Esophagus squamous epithelium (tissue), 5 donors: ENCODE measurements around the gene MCM3. TPM values are rescaled to one million over a fixed set of nuclear protein-coding genes. Genes with fewer than 3 reads are reported as not detected.

Source experiments
- DNase-seq: peaks from one replicate; lab custom pipeline; 2025; lab: John Stamatoyannopoulos, UW
- H3K27ac ChIP-seq, 4 donors: fragments of 200-600 bp; sonication (generic); one replicate each; pipeline ENCODE4 v1.5.1; 2016 to 2019; ENCODE audit warnings: mild to moderate bottlenecking in 1 of 4
- H3K27me3 ChIP-seq, 4 donors: fragments of 200-600 bp; sonication (generic); 1 replicate in 3 of 4; 2 replicates in 1 of 4; pipeline versions ENCODE4 v1.5.1 to v1.6.0; 2017 to 2021; ENCODE audit warnings: antibody characterized with exemption in 1 of 4
- H3K36me3 ChIP-seq, 3 donors: fragments of 200-600 bp; sonication (generic); one replicate each; pipeline ENCODE4 v1.5.1; 2016 to 2019
- H3K4me1 ChIP-seq, 3 donors: fragments of 200-600 bp; sonication (generic); one replicate each; pipeline ENCODE4 v1.5.1; 2017 to 2019
- H3K4me3 ChIP-seq, 4 donors: fragments of 200-600 bp; sonication (generic); 1 replicate in 3 of 4; 2 replicates in 1 of 4; pipeline ENCODE4 v1.5.1; 2016 to 2019; ENCODE audit warnings: mild to moderate bottlenecking in 2 of 4, moderate library complexity in 1 of 4
- H3K9me3 ChIP-seq, 3 donors: fragments of 200-600 bp; sonication (generic); one replicate each; pipeline ENCODE4 v1.5.1; 2016 to 2019
- POLR2A ChIP-seq, 4 donors: fragments of 450-650 bp; IDR thresholded peaks; one replicate each; pipeline ENCODE4 v1.6.1; 2017; ENCODE audit warnings: antibody characterized with exemption in 4 of 4, mild to moderate bottlenecking in 4 of 4, moderate library complexity in 3 of 4
- WGBS, 2 donors: methylation state at CpG; one replicate each; pipeline ENCODE4 v1.1.5; 2018; 5-methylcytosine and 5-hydroxymethylcytosine counted together
- intact Hi-C: fragments of 100-400 bp; cut with DNase I; formaldehyde crosslinking; loops from one replicate; pipeline ENCODE4 v1.15.0; 2022
- total RNA-seq, 4 donors: library from RNA; depleted of rRNA; stranded (reverse); fragments of >200 nt; gene quantifications; one replicate each; pipeline ENCODE4 v1.1.0, GENCODE V29; 2016
- TF ChIP-seq, protein P1 (sequence below), 6 experiments: fragments of 450-650 bp in 4 of 6; fragments of 200-600 bp in 2 of 6; sonication (generic) in 2 of 6; IDR thresholded peaks; one replicate each; pipeline ENCODE4 v1.5.1; 2016 to 2019; ENCODE audit warnings: antibody characterized with exemption in 6 of 6, mild to moderate bottlenecking in 4 of 6, moderate library complexity in 4 of 6
- donor health status: DM: yes; HTN: yes; CAD: no.

Gene MCM3
- total RNA-seq, 4 donors from 2014 or later, result 37.5 to 70.3 (median 47.7) TPM

DNA sequence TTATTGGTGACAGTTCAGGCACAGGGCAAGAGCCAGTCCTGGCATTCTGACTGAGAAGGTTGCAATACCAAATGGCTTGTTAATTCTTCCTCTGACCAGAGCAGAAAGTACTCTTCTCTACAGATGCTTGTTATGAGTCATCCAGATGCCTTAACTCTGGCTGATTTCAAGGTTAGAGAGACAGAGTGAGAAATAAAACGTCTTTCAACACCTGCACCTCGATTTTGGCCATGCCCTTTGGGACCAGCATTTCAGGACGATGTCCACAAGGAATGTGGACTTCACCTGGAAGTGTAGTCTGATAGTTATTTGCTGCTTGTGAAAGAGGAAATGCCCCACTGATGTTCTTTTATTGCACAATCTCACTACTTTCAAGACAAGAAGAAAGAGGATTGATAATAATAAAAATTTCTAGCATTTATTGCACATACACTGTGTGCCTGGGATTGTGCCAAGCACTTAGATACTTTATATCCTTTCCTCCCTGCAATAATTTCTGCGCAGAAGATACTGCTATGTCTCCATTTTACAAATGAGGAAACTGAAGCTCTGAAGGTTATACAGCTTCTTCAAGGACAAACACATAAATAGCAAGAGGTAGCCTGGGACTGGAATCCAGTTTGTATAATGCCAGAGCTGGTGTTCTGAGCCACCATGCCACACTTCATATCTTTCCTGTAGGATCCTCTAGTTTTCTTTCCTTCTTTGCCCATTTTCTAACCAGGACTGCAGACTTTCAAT lies 33.5 kb upstream of the MCM3 start:
- WGBS, 2 donors, result 43 to 55% methylated on average over 4 of the region's 4 CpGs
- H3K27ac ChIP-seq, result no peak overlapping the region

DNA sequence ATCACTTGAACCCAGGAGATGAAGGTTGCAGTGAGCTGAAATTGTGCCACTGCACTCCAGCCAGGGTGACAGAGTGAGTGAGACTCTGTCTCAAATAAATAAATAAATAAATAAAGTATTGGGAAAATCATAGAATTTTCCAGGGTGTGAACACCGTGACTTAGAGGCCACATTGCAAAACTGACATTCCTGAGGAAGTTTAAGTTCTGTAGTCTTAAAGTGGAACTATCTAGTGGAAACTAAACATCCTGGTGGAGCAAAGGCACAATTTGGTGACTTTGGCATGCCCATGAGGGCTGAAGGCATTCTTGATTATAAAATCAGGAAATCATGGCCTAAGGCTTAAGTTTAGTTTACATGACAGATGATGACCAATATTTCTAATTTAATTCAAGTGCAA lies 32.7 kb upstream of the MCM3 start:
- H3K27ac ChIP-seq, result no peak overlapping the region
- no peaks in the 10 kb centered on the region for H3K36me3 ChIP-seq
- no peaks in the 10 kb centered on the region for H3K27me3 ChIP-seq
- peaks cover 0 to 18% (median 0%) of the 10 kb centered on the region in 3 donors for H3K4me1 ChIP-seq
- H3K4me3 ChIP-seq, result no peak overlapping the region
- no peak for DNase-seq
- 79 to 88% methylated on average over 1 of the region's 1 CpG for WGBS, 2 donors
- H3K9me3 ChIP-seq, result no peaks in the 10 kb centered on the region
- TF ChIP-seq, protein P1, sequence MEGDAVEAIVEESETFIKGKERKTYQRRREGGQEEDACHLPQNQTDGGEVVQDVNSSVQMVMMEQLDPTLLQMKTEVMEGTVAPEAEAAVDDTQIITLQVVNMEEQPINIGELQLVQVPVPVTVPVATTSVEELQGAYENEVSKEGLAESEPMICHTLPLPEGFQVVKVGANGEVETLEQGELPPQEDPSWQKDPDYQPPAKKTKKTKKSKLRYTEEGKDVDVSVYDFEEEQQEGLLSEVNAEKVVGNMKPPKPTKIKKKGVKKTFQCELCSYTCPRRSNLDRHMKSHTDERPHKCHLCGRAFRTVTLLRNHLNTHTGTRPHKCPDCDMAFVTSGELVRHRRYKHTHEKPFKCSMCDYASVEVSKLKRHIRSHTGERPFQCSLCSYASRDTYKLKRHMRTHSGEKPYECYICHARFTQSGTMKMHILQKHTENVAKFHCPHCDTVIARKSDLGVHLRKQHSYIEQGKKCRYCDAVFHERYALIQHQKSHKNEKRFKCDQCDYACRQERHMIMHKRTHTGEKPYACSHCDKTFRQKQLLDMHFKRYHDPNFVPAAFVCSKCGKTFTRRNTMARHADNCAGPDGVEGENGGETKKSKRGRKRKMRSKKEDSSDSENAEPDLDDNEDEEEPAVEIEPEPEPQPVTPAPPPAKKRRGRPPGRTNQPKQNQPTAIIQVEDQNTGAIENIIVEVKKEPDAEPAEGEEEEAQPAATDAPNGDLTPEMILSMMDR (IDR thresholded peaks at IDR 0.05), result no peak
- no peak for TF ChIP-seq POLR2A (IDR thresholded peaks at IDR 0.05)
- intact Hi-C loops, result no loop called here

More for the DNA sequence above, 33.5 kb upstream of the MCM3 start:
- no peak overlapping the region for H3K4me3 ChIP-seq
- no peak for DNase-seq
- intact Hi-C loops, result no loop called here
- TF ChIP-seq, protein P1 (IDR thresholded peaks at IDR 0.05), result no peak
- peaks cover 0 to 18% (median 0%) of the 10 kb centered on the region in 3 donors for H3K4me1 ChIP-seq
- H3K36me3 ChIP-seq, result no peaks in the 10 kb centered on the region
- no peaks in the 10 kb centered on the region for H3K27me3 ChIP-seq
- no peaks in the 10 kb centered on the region for H3K9me3 ChIP-seq

DNA sequence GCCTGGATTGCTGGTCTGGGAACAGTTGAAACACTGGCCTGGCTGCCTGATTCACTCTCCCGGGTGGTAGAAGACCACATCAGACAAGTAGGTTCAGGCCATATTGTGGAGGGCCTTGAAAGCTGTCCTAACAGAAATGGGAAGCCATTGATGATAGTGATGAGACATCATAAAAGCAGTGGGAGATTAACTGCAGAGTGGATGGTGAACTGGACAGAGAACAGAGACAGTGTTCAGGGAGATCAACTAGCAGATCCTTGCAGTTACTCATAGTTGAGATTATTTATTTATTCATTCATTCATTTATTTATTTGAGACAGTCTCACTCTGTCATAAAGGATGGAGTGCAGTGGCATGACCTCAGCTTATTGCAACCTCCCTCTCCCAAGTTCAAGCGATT lies 30.2 kb upstream of the MCM3 start:
- Histone ChIP-seq H3K4me1 (peaks cover 0 to 18% (median 0%) of the 10 kb centered on the region in 3 donors), H3K27me3 (no peaks in the 10 kb centered on the region), H3K36me3 (no peaks in the 10 kb centered on the region), H3K4me3 (no peak overlapping the region), H3K27ac (no peak overlapping the region), H3K9me3 (no peaks in the 10 kb centered on the region)
- no peak for TF ChIP-seq POLR2A (IDR thresholded peaks at IDR 0.05)
- TF ChIP-seq, protein P1 (IDR thresholded peaks at IDR 0.05), result no peak
- 82 to 93% methylated on average over 2 of the region's 2 CpGs for WGBS, 2 donors
- no peak for DNase-seq
- intact Hi-C loops, result no loop called here

DNA sequence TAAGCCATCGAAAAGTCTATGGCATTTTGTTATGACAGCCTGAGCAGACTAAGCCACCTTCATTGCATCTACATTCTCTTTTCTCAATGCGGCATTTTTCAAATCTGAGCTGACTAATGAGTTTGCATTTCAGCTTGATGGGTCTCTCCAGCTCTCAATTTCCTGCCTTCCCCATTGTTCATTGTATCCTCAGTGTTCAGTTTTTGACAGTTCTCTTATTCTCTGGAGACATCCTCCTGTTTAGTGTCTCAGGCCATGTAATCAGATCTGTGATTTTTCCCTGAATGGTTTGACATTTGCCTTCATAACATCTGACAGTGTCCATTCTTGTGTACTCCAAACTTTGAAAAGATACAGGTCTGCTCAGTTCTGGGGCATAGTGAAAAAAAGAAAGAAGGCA lies 27.9 kb upstream of the MCM3 start:
- no peaks in the 10 kb centered on the region for H3K27me3 ChIP-seq
- WGBS, 2 donors, result 89 to 92% methylated on average over 2 of the region's 2 CpGs
- no peak for DNase-seq
- H3K36me3 ChIP-seq, result no peaks in the 10 kb centered on the region
- H3K4me3 ChIP-seq, result no peak overlapping the region
- no peaks in the 10 kb centered on the region for H3K9me3 ChIP-seq
- TF ChIP-seq POLR2A (IDR thresholded peaks at IDR 0.05), result no peak
- TF ChIP-seq, protein P1 (IDR thresholded peaks at IDR 0.05), result no peak
- H3K4me1 ChIP-seq, result peaks cover 0 to 11% (median 0%) of the 10 kb centered on the region in 3 donors
- intact Hi-C loops, result no loop called here
- H3K27ac ChIP-seq, result no peak overlapping the region

DNA sequence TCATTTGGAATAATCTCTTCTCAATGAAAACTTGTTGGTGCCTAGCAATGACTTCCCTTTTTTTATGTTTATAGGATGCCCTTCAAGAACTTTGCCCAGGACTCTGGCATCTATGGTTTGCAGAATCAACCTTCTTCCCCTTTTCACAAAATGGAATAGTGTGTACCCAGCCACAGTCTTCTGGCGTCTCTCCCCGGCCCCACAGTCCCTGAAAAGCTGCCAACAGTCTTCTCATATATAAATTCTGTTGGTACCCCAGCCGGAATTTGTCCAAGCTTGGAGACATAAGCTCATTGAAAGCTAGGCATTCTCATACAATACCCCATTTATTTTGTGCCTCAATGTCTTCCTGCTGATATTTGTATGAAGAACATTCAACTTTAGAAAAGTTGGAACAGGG lies 26.4 kb upstream of the MCM3 start:
- TF ChIP-seq POLR2A (IDR thresholded peaks at IDR 0.05), result no peak
- TF ChIP-seq, protein P1 (IDR thresholded peaks at IDR 0.05), result no peak
- Histone ChIP-seq H3K36me3 (no peaks in the 10 kb centered on the region), H3K27ac (no peak overlapping the region), H3K27me3 (no peaks in the 10 kb centered on the region), H3K9me3 (no peaks in the 10 kb centered on the region), H3K4me3 (no peak overlapping the region), H3K4me1 (peaks cover 0 to 25% (median 2%) of the 10 kb centered on the region in 3 donors)
- DNase-seq, result no peak
- intact Hi-C loops, result no loop called here
- WGBS, 2 donors, result 64 to 68% methylated on average over 3 of the region's 3 CpGs
